HCT116 (cell line): Measurements from ENCODE around the gene PCSK9.

Source experiments
- CEBPB ChIP-seq: IDR thresholded peaks from 2 replicates; pipeline ENCODE4 v1.6.1; 2012; ENCODE audit warnings: low read depth
- EZH2 ChIP-seq: fragments of 200-600 bp; sonication (generic); IDR thresholded peaks from 2 replicates; pipeline ENCODE4 v1.6.1; 2017; ENCODE audit warnings: antibody characterized with exemption, mixed run types
- EZH2phosphoT487 ChIP-seq: fragments of 200-600 bp; IDR thresholded peaks from 2 replicates; pipeline ENCODE4 v1.6.1; 2018; ENCODE audit warnings: antibody characterized with exemption, borderline replicate concordance
- FOSL1 ChIP-seq: IDR thresholded peaks from 2 replicates; pipeline ENCODE4 v1.6.1; 2012; ENCODE audit warnings: low read depth
- POLR2A ChIP-seq: IDR thresholded peaks from 2 replicates; pipeline ENCODE4 v1.7.0; 2011; ENCODE audit warnings: borderline replicate concordance; ENCODE audit not compliant: insufficient read depth, insufficient read length; ENCODE audit errors: extremely low read depth
- POLR2AphosphoS5 ChIP-seq: IDR thresholded peaks from 2 replicates; pipeline ENCODE4 v1.6.1; 2011; ENCODE audit warnings: mild to moderate bottlenecking, low read depth, low read length, moderate library complexity
- YY1 ChIP-seq: IDR thresholded peaks from 2 replicates; pipeline ENCODE4 v1.6.1; 2011; ENCODE audit warnings: low read length, low read depth, moderate library complexity, mild to moderate bottlenecking; ENCODE audit not compliant: insufficient replicate concordance; ENCODE audit errors: extremely low read depth
- TF ChIP-seq, protein P1 (sequence below): IDR thresholded peaks from 2 replicates; pipeline ENCODE4 v1.6.1; 2012; ENCODE audit warnings: low read depth
- TF ChIP-seq, protein P2 (sequence below), 3 experiments: fragments of 200-600 bp in 1 of 3; sonication (generic) in 1 of 3; IDR thresholded peaks in 2 of 3; conservative IDR thresholded peaks in 1 of 3; 2 replicates each; pipeline ENCODE4 v1.5.1; 2012 to 2017; ENCODE audit warnings: low read depth in 2 of 3, low read length in 2 of 3, antibody characterized with exemption in 1 of 3, borderline replicate concordance in 1 of 3, control low read depth in 1 of 3, mild to moderate bottlenecking in 1 of 3, mixed read lengths in 1 of 3, mixed run types in 1 of 3, moderate library complexity in 1 of 3; ENCODE audit not compliant: insufficient read depth in 1 of 3

DNA sequence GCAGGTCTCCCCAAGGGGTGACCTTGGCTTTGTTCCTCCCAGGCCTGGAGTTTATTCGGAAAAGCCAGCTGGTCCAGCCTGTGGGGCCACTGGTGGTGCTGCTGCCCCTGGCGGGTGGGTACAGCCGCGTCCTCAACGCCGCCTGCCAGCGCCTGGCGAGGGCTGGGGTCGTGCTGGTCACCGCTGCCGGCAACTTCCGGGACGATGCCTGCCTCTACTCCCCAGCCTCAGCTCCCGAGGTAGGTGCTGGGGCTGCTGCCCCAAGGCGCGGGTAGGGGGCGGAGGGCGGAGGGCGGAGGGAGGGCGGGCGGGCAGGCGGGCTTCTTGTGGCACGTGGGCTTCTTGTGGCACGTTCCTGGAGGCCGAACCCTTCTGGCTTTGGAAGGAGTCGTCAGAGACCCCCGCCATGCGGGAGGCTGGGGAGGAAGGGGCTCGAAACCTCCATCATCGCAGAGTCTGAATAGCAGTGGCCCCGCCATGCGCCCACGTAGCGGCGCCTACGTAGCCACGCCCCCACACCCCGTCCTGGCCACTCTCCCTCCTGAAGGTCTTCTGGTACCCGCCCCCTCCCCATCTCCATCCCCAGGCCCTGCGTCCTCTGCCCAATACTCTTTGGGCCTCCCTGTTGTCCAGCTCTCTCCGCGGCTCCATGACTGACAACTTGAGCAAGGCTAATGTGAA lies 16.7 kb downstream of the PCSK9 start:
- TF ChIP-seq, protein P1, sequence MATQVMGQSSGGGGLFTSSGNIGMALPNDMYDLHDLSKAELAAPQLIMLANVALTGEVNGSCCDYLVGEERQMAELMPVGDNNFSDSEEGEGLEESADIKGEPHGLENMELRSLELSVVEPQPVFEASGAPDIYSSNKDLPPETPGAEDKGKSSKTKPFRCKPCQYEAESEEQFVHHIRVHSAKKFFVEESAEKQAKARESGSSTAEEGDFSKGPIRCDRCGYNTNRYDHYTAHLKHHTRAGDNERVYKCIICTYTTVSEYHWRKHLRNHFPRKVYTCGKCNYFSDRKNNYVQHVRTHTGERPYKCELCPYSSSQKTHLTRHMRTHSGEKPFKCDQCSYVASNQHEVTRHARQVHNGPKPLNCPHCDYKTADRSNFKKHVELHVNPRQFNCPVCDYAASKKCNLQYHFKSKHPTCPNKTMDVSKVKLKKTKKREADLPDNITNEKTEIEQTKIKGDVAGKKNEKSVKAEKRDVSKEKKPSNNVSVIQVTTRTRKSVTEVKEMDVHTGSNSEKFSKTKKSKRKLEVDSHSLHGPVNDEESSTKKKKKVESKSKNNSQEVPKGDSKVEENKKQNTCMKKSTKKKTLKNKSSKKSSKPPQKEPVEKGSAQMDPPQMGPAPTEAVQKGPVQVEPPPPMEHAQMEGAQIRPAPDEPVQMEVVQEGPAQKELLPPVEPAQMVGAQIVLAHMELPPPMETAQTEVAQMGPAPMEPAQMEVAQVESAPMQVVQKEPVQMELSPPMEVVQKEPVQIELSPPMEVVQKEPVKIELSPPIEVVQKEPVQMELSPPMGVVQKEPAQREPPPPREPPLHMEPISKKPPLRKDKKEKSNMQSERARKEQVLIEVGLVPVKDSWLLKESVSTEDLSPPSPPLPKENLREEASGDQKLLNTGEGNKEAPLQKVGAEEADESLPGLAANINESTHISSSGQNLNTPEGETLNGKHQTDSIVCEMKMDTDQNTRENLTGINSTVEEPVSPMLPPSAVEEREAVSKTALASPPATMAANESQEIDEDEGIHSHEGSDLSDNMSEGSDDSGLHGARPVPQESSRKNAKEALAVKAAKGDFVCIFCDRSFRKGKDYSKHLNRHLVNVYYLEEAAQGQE: no peak
- no peak for TF ChIP-seq EZH2phosphoT487
- no peak for TF ChIP-seq POLR2A
- TF ChIP-seq EZH2: no peak
- TF ChIP-seq CEBPB: no peak
- TF ChIP-seq, protein P2, sequence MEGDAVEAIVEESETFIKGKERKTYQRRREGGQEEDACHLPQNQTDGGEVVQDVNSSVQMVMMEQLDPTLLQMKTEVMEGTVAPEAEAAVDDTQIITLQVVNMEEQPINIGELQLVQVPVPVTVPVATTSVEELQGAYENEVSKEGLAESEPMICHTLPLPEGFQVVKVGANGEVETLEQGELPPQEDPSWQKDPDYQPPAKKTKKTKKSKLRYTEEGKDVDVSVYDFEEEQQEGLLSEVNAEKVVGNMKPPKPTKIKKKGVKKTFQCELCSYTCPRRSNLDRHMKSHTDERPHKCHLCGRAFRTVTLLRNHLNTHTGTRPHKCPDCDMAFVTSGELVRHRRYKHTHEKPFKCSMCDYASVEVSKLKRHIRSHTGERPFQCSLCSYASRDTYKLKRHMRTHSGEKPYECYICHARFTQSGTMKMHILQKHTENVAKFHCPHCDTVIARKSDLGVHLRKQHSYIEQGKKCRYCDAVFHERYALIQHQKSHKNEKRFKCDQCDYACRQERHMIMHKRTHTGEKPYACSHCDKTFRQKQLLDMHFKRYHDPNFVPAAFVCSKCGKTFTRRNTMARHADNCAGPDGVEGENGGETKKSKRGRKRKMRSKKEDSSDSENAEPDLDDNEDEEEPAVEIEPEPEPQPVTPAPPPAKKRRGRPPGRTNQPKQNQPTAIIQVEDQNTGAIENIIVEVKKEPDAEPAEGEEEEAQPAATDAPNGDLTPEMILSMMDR (IDR thresholded peaks at IDR 0.05 in 2 of 3, conservative IDR thresholded peaks at IDR 0.05 in 1 of 3; ENCODE audit: borderline replicate concordance in 1 of 3, insufficient read depth in 1 of 3, low read depth in 2 of 3, low read length in 2 of 3): no peak
- no peak for TF ChIP-seq YY1
- TF ChIP-seq POLR2AphosphoS5: no peak
- TF ChIP-seq FOSL1: no peak
